LoVo (cell line): ENCODE data around the gene LRFN5.
"Not testable (repeated sequence)": the region's sequence is repeated elsewhere in the genome, so short reads cannot be mapped to it uniquely, and the experiment has no call there.

ENCODE experiments used
- DNase-seq: peaks from one replicate; pipeline ENCODE4 v3.0.0-alpha.2; 2016; ENCODE audit warnings: low spot score

LRFN5 gene

GRCh38 chr14:41636492-41637392 lies 30.1 kb downstream of the LRFN5 start:
- no peak for DNase-seq

- DNase-seq = no peak
Measured at GRCh38 chr14:41641690-41642089, 35.0 kb downstream of the LRFN5 start.

- no peak for DNase-seq
Measured at GRCh38 chr14:41642367-41642766, 35.7 kb downstream of the LRFN5 start.

- DNase-seq = no peak
Measured at GRCh38 chr14:41642789-41643188, 36.1 kb downstream of the LRFN5 start.

GRCh38 chr14:41644606-41645005 lies 37.9 kb downstream of the LRFN5 start:
- DNase-seq = no peak

GRCh38 chr14:41650802-41651201 lies 44.1 kb downstream of the LRFN5 start:
- DNase-seq = no peak

- DNase-seq = no peak
Measured at GRCh38 chr14:41654196-41654595, 47.5 kb downstream of the LRFN5 start.

- no peak for DNase-seq
Measured at GRCh38 chr14:41662780-41663472, 56.2 kb downstream of the LRFN5 start.

GRCh38 chr14:41663473-41663850 lies 56.8 kb downstream of the LRFN5 start:
- no peak for DNase-seq

- DNase-seq = no peak
Measured at GRCh38 chr14:41666301-41666700, 59.6 kb downstream of the LRFN5 start.

- DNase-seq = no peak
Measured at GRCh38 chr14:41668356-41668755, 61.7 kb downstream of the LRFN5 start.

GRCh38 chr14:41673601-41674000 lies 66.9 kb downstream of the LRFN5 start:
- not testable (repeated sequence) for DNase-seq

- not testable (repeated sequence) for DNase-seq
Measured at GRCh38 chr14:41674511-41674971, 67.9 kb downstream of the LRFN5 start.

- DNase-seq = no peak
Measured at GRCh38 chr14:41699486-41699885, 92.8 kb downstream of the LRFN5 start.

GRCh38 chr14:41718477-41719166 lies 111.9 kb downstream of the LRFN5 start:
- DNase-seq = no peak

GRCh38 chr14:41739203-41739602 lies 132.5 kb downstream of the LRFN5 start:
- no peak for DNase-seq

- DNase-seq = no peak
Measured at GRCh38 chr14:41743140-41743539, 136.5 kb downstream of the LRFN5 start.

- DNase-seq = peak; percentile 26
Measured at GRCh38 chr14:41749429-41749828, 142.8 kb downstream of the LRFN5 start.

GRCh38 chr14:41750575-41750974 lies 143.9 kb downstream of the LRFN5 start:
- not testable (repeated sequence) for DNase-seq

- no peak for DNase-seq
Measured at GRCh38 chr14:41758011-41758665, 151.5 kb downstream of the LRFN5 start.

GRCh38 chr14:41761204-41761603 lies 154.5 kb downstream of the LRFN5 start:
- DNase-seq = no peak

- no peak for DNase-seq
Measured at GRCh38 chr14:41766772-41767171, 160.1 kb downstream of the LRFN5 start.
